Cardiac muscle cell (in vitro differentiated cells and primary cell): ENCODE data around the gene WIPI1. TPM values are rescaled to one million over a fixed set of nuclear protein-coding genes. Genes with fewer than 3 reads are reported as not detected.
A peak's percentile ranks its signal among the peaks of the same experiment; 100 is the strongest.

Experiments used
- DNase-seq, 2 donors: peaks; one replicate each; pipeline versions ENCODE4 v3.0.0 to v3.0.0-alpha.2; 2010 to 2017; ENCODE audit warnings: low read depth in 1 of 2, low spot score in 1 of 2
- H3K27ac ChIP-seq: fragments of 200-600 bp; sonication (generic); 2 replicates; pipeline ENCODE4 v1.5.1; 2016
- H3K27me3 ChIP-seq: fragments of 200-600 bp; sonication (generic); 2 replicates; pipeline ENCODE4 v1.6.0; 2016; ENCODE audit warnings: control low read depth
- H3K36me3 ChIP-seq: fragments of 200-600 bp; sonication (generic); 2 replicates; pipeline ENCODE4 v1.5.1; 2016; ENCODE audit warnings: control low read depth
- H3K4me1 ChIP-seq: fragments of 200-600 bp; sonication (generic); 2 replicates; pipeline ENCODE4 v1.8.1; 2017; ENCODE audit warnings: low read depth, mild to moderate bottlenecking, mixed run types
- H3K4me3 ChIP-seq: fragments of 200-600 bp; sonication (generic); 2 replicates; pipeline ENCODE4 v1.5.1; 2016; ENCODE audit warnings: mild to moderate bottlenecking
- H3K9me3 ChIP-seq: fragments of 200-600 bp; sonication (generic); 2 replicates; pipeline ENCODE4 v1.5.1; 2017; ENCODE audit warnings: low read depth, mild to moderate bottlenecking, control low read depth
- CTCF ChIP-seq: IDR thresholded peaks from 2 replicates; pipeline ENCODE4 v1.5.1; 2012; ENCODE audit warnings: low read depth, mild to moderate bottlenecking, low read length
- polyA plus RNA-seq: library from polyadenylated mRNA; unstranded; fragments of >200 nt; fragmentation: Nextera tagmentation; extraction: Ambion mirVana; gene quantifications from 2 replicates; pipeline ENCODE4 v1.2.1, GENCODE V29; 2016
- total RNA-seq: library from RNA; depleted of rRNA; stranded (reverse); fragments of >200 nt; gene quantifications from 2 replicates; pipeline ENCODE4 v1.2.3, GENCODE V29; 2016

The WIPI1 gene
- total and polyA plus RNA-seq, 2 experiments from 2014 or later: 39.8 to 72.5 TPM

DNA sequence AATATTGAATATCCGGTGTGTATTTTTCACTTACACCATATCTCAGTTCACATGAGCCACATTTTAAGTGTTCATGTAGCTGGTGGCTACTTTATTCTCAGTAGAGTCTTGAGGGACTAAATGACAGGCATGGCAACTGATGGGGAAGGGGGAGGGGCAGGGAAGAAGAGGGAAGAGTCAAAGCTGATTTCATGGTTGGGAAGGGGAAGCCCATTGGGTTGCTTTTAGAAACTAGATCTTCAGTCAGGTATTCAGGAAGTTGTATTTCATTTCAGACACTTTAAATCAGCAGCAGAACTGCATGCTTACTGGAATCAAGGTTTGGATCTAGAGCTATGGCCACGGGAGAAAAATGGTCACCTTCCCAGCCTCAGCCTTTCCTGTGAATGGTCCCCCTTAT is 2.9 kb upstream of the WIPI1 start:
- Histone ChIP-seq H3K9me3 (no peaks in the 10 kb centered on the region), H3K27ac (no peak overlapping the region), H3K4me1 (peaks cover 31% of the 10 kb centered on the region), H3K27me3 (no peaks in the 10 kb centered on the region), H3K4me3 (no peak overlapping the region), H3K36me3 (no peaks in the 10 kb centered on the region)
- no peak for DNase-seq
- no peak for TF ChIP-seq CTCF

- no peak for DNase-seq
- Histone ChIP-seq H3K27me3 (no peaks in the 10 kb centered on the region), H3K27ac (no peak overlapping the region), H3K9me3 (no peaks in the 10 kb centered on the region), H3K36me3 (no peaks in the 10 kb centered on the region), H3K4me3 (no peak overlapping the region), H3K4me1 (peaks cover 31% of the 10 kb centered on the region)
- TF ChIP-seq CTCF: no peak
These were observed 1.8 kb upstream of the WIPI1 start for GRCh38 chr17:68459037-68459639.

DNA sequence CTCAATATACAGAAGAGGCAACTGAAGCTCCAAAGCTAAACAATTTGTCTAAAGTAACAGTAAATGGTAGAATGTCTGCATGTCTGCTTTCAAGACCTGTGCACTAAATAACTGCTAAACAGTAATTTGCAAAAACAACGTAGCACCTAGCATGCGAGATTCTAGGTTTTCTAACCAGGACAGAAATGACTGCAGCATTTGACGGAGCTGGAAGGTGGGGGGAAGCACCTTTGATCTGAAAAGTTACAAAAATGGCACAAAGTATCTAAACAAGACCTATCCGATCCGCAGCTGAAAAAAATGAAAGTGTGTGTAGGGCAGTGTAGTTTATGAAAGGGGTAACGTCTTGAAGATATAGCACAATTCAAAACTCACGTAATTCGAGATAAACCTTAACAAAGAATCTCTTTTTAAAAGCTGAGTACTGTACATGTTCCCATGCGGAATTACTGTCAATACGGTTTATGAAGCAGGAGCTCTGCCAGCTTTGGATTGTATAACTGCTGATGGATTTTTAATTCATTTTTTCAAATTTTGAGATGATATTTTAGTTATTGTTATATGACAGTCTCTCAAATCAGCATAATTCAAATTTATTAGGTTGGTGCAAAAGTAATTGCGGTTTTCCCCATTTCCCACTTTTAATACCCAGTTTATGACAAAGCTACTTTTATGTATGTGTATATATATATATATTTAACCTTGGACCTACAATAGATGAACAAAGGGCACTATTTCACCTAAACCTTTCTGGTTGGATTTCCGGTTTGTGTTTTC is 1.2 kb upstream of the WIPI1 start:
- H3K9me3 ChIP-seq: no peaks in the 10 kb centered on the region
- H3K27me3 ChIP-seq: no peaks in the 10 kb centered on the region
- TF ChIP-seq CTCF: no peak
- DNase-seq: no peak
- H3K27ac ChIP-seq: peak overlapping the region; percentile 66
- H3K4me3 ChIP-seq: peak overlapping the region; percentile 31
- H3K36me3 ChIP-seq: no peaks in the 10 kb centered on the region
- peaks cover 31% of the 10 kb centered on the region for H3K4me1 ChIP-seq

DNA sequence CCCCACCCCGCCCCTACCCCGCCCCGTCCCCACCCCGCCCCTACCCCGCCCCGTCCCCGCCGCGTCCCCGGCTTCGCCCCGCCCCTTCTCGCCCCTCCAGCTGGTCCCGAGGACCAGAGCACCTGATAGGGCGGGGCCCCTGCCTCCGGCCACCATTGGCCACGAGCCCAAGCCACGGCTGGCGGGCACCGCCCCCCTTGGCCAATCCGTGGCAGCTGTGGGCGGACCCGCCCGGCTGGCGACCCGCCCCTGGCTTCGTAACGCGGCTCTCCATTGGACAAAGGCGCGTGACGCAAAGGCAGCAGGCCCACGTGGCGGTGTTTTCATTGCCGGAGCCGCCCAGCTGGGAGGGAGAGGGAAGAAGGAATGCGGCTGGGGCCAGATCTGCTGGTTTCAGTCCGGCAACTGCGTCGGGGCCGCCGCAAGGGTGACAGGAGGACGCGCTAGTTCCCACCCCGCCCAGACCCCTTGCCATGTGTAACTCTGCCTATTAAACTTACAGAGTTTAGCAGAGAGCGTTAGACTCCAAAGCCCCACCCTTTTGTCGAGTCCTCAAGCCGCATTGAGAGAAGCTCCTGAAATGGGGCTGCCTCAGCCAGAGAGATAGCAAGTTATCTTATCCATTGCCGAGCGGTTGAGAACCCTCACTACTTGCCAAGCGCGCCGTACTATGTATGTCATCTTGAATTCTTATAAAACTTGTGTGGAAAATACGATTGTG is 403 bp upstream of the WIPI1 start:
- Histone ChIP-seq H3K9me3 (no peaks in the 10 kb centered on the region), H3K4me1 (peaks cover 29% of the 10 kb centered on the region), H3K27me3 (no peaks in the 10 kb centered on the region), H3K36me3 (no peaks in the 10 kb centered on the region), H3K4me3 (peak overlapping the region; percentile 65), H3K27ac (peak overlapping the region; percentile 66)
- DNase-seq: peak; percentile 99 to 100
- no peak for TF ChIP-seq CTCF

DNA sequence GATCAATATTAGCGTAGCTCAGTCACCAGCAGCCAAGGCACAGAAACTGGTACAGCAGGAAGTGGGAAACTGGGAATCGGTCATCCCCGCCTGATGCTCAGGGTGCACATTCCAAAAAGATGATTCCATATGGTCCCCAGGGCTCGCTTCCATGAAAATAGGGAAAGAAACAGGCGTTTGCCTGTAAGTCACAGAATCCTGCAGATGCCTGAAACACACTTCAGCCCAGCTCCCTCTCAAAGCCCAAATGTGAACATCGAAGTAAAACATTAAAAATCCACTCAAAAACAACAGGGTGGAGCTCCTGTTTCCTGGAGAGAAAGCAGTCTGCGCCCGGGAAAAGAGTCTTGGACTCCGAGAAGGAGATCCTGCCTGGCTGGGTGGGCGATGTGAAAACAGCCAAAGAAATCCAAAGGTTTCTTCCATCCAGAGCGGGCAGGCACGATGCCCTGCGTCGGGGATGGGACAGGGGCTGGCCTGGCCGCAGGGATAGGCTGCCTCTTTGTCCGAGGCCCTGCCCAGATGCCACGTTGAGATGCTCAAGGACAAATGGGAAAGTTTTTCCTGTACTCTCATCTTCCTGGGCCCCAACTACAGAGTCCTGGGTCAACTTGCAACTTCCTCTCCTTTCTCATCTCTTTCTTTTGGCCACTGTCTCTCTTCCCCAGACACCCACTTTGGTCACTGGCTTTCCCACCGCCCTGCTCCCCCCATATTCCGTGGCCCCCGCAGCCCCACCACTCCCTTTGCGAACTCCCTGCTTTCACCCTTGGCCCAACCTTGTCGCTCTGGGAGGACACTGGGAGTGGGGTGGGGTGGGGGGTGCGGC is 743 bp downstream of the WIPI1 start:
- peak; percentile 90 to 95 for DNase-seq
- Histone ChIP-seq H3K9me3 (no peaks in the 10 kb centered on the region), H3K4me1 (peaks cover 19% of the 10 kb centered on the region), H3K4me3 (peak overlapping the region; percentile 65), H3K27ac (peak overlapping the region; percentile 69), H3K27me3 (no peaks in the 10 kb centered on the region), H3K36me3 (no peaks in the 10 kb centered on the region)
- TF ChIP-seq CTCF: no peak
